GM12873 (cell line): Measurements from ENCODE around the gene FOXD2.

Source experiments
- TF ChIP-seq, protein P1 (sequence below): IDR thresholded peaks from 2 replicates; pipeline ENCODE4 v1.5.1; 2012; ENCODE audit warnings: low read depth, mild to moderate bottlenecking, moderate library complexity, low read length, control low read depth; ENCODE audit not compliant: insufficient read depth; ENCODE audit errors: missing control alignments

The FOXD2 gene

DNA sequence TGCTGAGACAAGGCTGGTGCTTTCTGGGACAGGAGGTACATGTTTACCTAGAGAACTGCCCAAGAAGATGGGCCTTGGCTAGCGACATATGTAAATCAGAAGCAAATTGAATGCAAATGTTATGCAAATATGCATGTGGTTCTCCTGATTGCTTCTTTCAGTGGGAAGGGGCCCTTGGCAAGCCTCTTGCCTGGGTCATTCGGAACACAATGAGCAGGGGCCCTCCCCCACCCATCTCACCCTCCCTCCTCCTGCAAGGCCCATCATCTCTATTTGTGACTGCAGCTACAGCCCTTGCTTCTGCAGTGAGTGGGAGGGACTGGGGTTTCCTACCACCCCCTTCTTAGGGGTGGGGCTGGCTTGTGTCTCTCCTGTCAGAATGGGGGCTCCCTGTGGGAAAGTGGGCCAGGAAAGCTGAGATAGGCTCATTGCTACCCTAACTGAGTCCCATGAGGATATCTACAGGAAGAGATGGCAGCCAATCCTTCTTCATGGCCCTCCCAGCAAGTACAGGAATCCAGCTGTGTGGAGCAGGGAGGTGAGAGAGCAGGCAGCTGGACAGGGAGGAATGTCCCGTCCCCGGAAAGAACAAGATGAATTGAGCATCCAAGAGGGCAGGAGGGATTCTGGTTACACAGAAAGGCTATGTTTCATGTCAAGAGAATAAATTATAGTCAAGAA is 31.0 kb downstream of the FOXD2 start:
- TF ChIP-seq, protein P1, sequence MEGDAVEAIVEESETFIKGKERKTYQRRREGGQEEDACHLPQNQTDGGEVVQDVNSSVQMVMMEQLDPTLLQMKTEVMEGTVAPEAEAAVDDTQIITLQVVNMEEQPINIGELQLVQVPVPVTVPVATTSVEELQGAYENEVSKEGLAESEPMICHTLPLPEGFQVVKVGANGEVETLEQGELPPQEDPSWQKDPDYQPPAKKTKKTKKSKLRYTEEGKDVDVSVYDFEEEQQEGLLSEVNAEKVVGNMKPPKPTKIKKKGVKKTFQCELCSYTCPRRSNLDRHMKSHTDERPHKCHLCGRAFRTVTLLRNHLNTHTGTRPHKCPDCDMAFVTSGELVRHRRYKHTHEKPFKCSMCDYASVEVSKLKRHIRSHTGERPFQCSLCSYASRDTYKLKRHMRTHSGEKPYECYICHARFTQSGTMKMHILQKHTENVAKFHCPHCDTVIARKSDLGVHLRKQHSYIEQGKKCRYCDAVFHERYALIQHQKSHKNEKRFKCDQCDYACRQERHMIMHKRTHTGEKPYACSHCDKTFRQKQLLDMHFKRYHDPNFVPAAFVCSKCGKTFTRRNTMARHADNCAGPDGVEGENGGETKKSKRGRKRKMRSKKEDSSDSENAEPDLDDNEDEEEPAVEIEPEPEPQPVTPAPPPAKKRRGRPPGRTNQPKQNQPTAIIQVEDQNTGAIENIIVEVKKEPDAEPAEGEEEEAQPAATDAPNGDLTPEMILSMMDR: no peak

- TF ChIP-seq, protein P1: no peak
These were observed 31.5 kb downstream of the FOXD2 start for GRCh38 chr1:47469390-47469759.

DNA sequence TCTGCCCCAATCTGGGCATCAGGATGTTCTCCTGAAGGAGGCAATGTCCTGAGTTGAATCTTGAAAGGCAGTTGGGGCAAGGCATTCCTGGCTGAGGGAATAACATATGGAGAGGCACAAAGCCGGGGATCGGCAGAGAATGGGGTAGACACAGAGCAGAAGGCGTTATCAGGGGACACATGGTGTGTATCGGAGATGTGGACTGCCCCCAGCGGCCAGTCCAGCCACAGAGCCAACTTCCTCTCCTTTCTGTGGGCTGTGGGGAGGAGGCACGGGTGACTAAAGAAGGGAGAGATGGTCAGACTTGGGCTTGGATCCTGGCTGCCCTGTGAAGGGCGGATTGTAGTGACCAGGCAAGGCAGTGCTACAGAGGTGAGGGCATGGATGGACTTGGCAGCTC is 32.1 kb downstream of the FOXD2 start:
- TF ChIP-seq, protein P1: peak; percentile 16

DNA sequence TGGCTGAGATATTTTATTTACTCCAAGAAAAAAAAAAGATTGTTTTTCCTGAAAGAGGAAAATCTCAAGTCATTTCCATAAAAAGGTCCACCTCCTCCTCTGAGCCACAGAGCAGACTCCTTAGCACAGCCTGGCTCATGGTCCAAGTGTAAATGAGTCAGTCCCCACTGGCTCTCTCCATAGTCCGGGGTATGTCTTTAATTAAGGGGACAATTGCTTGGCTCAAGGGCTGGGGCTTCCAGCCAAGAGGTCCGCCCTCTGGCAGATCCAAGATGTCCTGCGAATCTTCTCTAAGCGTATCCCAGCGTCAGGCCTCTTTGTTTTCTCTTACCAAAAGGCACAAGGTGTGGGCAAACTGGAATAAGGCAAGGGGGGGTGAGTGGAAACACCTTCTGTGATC is 33.3 kb downstream of the FOXD2 start:
- TF ChIP-seq, protein P1: no peak

GRCh38 chr1:47474278-47475193 is 36.7 kb downstream of the FOXD2 start:
- TF ChIP-seq, protein P1: no peak

GRCh38 chr1:47477595-47478080 is 39.8 kb downstream of the FOXD2 start:
- TF ChIP-seq, protein P1: no peak

DNA sequence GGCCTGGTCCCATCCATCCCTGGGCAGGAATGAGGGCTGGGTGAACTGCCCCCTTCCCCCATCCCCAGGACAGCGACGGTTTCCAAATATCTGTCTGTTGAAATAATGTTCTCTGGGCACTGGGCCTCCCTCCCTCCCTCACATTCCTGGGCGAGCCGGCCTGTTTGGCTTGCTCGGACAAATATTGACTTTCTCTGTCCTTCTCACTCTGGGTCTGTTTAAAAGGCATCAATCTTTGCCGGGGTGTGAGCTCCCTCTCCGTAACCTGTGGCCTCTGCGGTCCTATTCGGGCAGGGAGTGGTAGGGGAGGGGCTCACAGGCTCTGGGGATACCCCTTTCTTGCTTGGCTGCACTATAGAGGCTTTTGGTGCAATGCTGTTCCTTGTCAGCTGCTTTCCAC is 40.2 kb downstream of the FOXD2 start:
- TF ChIP-seq, protein P1: no peak
